Heart right ventricle (tissue), 16 donors: Measurements from ENCODE around the gene TMEM184A. TPM values are rescaled to one million over a fixed set of nuclear protein-coding genes. Genes with fewer than 3 reads are reported as not detected.

Source experiments
- ATAC-seq, 8 donors: fragments of 200-7000 bp; cut with Tn5 transposase; one replicate each; pipeline ENCODE4 v1.9.1; 2020; ENCODE audit warnings: mild to moderate bottlenecking in 8 of 8, moderate library complexity in 8 of 8, moderate number of reproducible peaks in 1 of 8
- DNase-seq, 2 donors: peaks; one replicate each; pipeline ENCODE4 v3.0.0-alpha.2; 2020
- H3K27ac ChIP-seq, 10 donors: fragments of 200-600 bp; sonication (generic) in 2 of 10; one replicate each; pipeline versions ENCODE4 v1.5.0 to v1.8.0; 2020 to 2022; ENCODE audit warnings: mild to moderate bottlenecking in 3 of 10
- H3K27me3 ChIP-seq, 7 donors: fragments of 200-600 bp; one replicate each; pipeline ENCODE4 v1.8.0; 2021 to 2022; ENCODE audit warnings: mild to moderate bottlenecking in 2 of 7
- H3K36me3 ChIP-seq, 9 donors: fragments of 200-600 bp; sonication (generic) in 1 of 9; one replicate each; pipeline versions ENCODE4 v1.5.0 to v1.8.0; 2020 to 2022; ENCODE audit warnings: mild to moderate bottlenecking in 2 of 9
- H3K4me1 ChIP-seq, 9 donors: fragments of 200-600 bp; sonication (generic) in 1 of 9; one replicate each; pipeline versions ENCODE4 v1.5.0 to v1.8.0; 2020 to 2022; ENCODE audit warnings: mild to moderate bottlenecking in 4 of 9
- H3K4me3 ChIP-seq, 10 donors: fragments of 200-600 bp; sonication (generic) in 2 of 10; one replicate each; pipeline versions ENCODE4 v1.5.0 to v1.8.0; 2020 to 2022; ENCODE audit warnings: mild to moderate bottlenecking in 7 of 10, moderate library complexity in 2 of 10
- H3K9me3 ChIP-seq, 11 donors: fragments of 200-600 bp in 10 of 11; sonication (generic) in 2 of 11; one replicate each; pipeline versions ENCODE4 v1.5.0 to v1.8.0; 2013 to 2022; ENCODE audit warnings: mild to moderate bottlenecking in 2 of 11, control low read depth in 1 of 11, moderate library complexity in 1 of 11
- CTCF ChIP-seq, 9 donors: fragments of 200-600 bp; sonication (generic) in 2 of 9; IDR thresholded peaks; one replicate each; pipeline versions ENCODE4 v1.5.0 to v1.8.0; 2021 to 2022; ENCODE audit warnings: antibody characterized with exemption in 9 of 9, mild to moderate bottlenecking in 5 of 9, moderate library complexity in 1 of 9
- WGBS, 2 donors: extraction: QIAGEN DNeasy Blood & Tissue Kit; methylation state at CpG; one replicate each; pipeline ENCODE4 v1.1.7; 2013; ENCODE audit warnings: inconsistent platforms in 1 of 2; 5-methylcytosine and 5-hydroxymethylcytosine counted together
- intact Hi-C, 10 donors: fragments of 100-400 bp; cut with DNase I; formaldehyde crosslinking; loops; one replicate each; pipeline versions ENCODE4 v1.11.1 to v1.14.2; 2022
- polyA plus RNA-seq, 2 donors: library from polyadenylated mRNA; stranded (reverse); fragments of 200-250 nt; gene quantifications; one replicate each; pipeline ENCODE4 v1.2.3, GENCODE V29; 2013
- total RNA-seq, 10 donors: library from RNA; stranded (reverse); fragmentation: NEBNext Ultra II Directional in 3 of 10; extraction: Animal tissue kit (Norgen Biotek cat#: 25700) in 3 of 10; gene quantifications; one replicate each; pipeline versions ENCODE4 v1.2.1 to v1.2.4, GENCODE V29; 2021 to 2023
- donor health status: Arrhythmogenic right ventricular cardiomyopathy.
- donor health status: ischemic (EF 13 %, LVEDD 7.1; RV severe dilation, severe dysfunction).
- donor health status: healthy with polysubstance abuse.
- donor health status: DM: no; HTN: yes; CAD: no.
- donor health status: DM: no; HTN: no; CAD: no.
- donor health status: ischemic (EF 25% LVEDD 6.9; RV normal size, moderate dysfunction).
- donor health status: ischemic (EF 25% LVEDD 5.7; RV mildly dilated, moderate dysfunction).
- donor health status: healthy.
- donor health status: DM: yes; HTN: yes; CAD: no.
- donor health status: Ischemic cardiomyopathy.
- donor health status: ischemic (EF 35%, LVEDD 5.7; RV mildly dilated, moderate dysfunction).
- donor health status: nonischemic (EF 11% LVEDD 7.7; RV severe dilation, severe dysfunction).
- donor health status: DM: yes; HTN: yes; CAD: no.
- donor health status: PGD.
- donor health status: ischemic (EF 29% LVEDD 5.4; RV normal size, mild dysfunction).
- donor health status: nonischemic (EF 23%, LVEDD 6.1; RV moderate dilation, normal function).

The TMEM184A gene
- total and polyA plus RNA-seq, 12 donors: 0.09 to 1.2 (median 0.51) TPM

- DNase-seq (no peak), ATAC-seq (peak in 1 of 8 donors; percentile 2)
- no peak for TF ChIP-seq CTCF (IDR thresholded peaks at IDR 0.05)
- intact Hi-C loops: loop anchor here (2.0 to 10.0 kb wide), 4 partner anchors 46 to 57 kb away; partner anchors contain the start of gene INTS1 (in 2 of the 10)
- 91 to 94% methylated on average over 32 of the region's 32 CpGs for WGBS, 2 donors
- Histone ChIP-seq H3K9me3 (no peaks in the 10 kb centered on the region), H3K27me3 (no peaks in the 10 kb centered on the region), H3K36me3 (no peaks in the 10 kb centered on the region), H3K4me3 (no peak overlapping the region), H3K27ac (no peak overlapping the region), H3K4me1 (peaks cover 8 to 26% (median 19%) of the 10 kb centered on the region in 9 donors)
Measured at GRCh38 chr7:1558841-1559625, 3.0 kb upstream of the TMEM184A start.

GRCh38 chr7:1558181-1558811, 2.3 kb upstream of the TMEM184A start:
- WGBS, 2 donors: 23 to 34% methylated on average over 24 of the region's 24 CpGs
- DNase-seq (peak in 1 of 2 donors; percentile 72), ATAC-seq (peak; percentile 48 to 76 (median 70))
- Histone ChIP-seq H3K4me3 (no peak overlapping the region), H3K4me1 (peaks cover 8 to 26% (median 19%) of the 10 kb centered on the region in 9 donors), H3K9me3 (no peaks in the 10 kb centered on the region), H3K36me3 (no peaks in the 10 kb centered on the region), H3K27ac (no peak overlapping the region), H3K27me3 (no peaks in the 10 kb centered on the region)
- intact Hi-C loops: loop anchor here (2.0 to 10.0 kb wide), 4 partner anchors 45 to 56 kb away; partner anchors contain the start of gene INTS1 (in 2 of the 10)
- peak in 8 of 9 donors; percentile 33 to 73 (median 52) for TF ChIP-seq CTCF (IDR thresholded peaks at IDR 0.05)

- ATAC-seq (peak in 4 of 8 donors; percentile 1 to 9 (median 3)), DNase-seq (no peak)
- Histone ChIP-seq H3K9me3 (no peaks in the 10 kb centered on the region), H3K36me3 (no peaks in the 10 kb centered on the region), H3K4me3 (no peak overlapping the region), H3K4me1 (peaks cover 8 to 26% (median 19%) of the 10 kb centered on the region in 9 donors), H3K27me3 (no peaks in the 10 kb centered on the region), H3K27ac (no peak overlapping the region)
- no peak for TF ChIP-seq CTCF (IDR thresholded peaks at IDR 0.05)
- 85 to 90% methylated on average over 10 of the region's 10 CpGs for WGBS, 2 donors
- intact Hi-C loops: loop anchor here (2.0 to 10.0 kb wide), 4 partner anchors 45 to 55 kb away; partner anchors contain the start of gene INTS1 (in 2 of the 10)
Measured at GRCh38 chr7:1557771-1558170, 1.8 kb upstream of the TMEM184A start.

GRCh38 chr7:1557006-1557405, 1.0 kb upstream of the TMEM184A start:
- Histone ChIP-seq H3K4me3 (no peak overlapping the region), H3K27me3 (no peaks in the 10 kb centered on the region), H3K4me1 (peaks cover 8 to 26% (median 19%) of the 10 kb centered on the region in 9 donors), H3K9me3 (no peaks in the 10 kb centered on the region), H3K27ac (no peak overlapping the region), H3K36me3 (no peaks in the 10 kb centered on the region)
- no peak for TF ChIP-seq CTCF (IDR thresholded peaks at IDR 0.05)
- 94 to 95% methylated on average over 7 of the region's 7 CpGs for WGBS, 2 donors
- DNase-seq (no peak), ATAC-seq (no peak)
- intact Hi-C loops: loop anchor here in 9 of 10 donors (5.0 to 10.0 kb wide), 3 partner anchors 50 to 55 kb away; partner anchors contain the start of gene INTS1 (in 2 of the 9)
